ENCODE data around the gene ZNF415.

DNA sequence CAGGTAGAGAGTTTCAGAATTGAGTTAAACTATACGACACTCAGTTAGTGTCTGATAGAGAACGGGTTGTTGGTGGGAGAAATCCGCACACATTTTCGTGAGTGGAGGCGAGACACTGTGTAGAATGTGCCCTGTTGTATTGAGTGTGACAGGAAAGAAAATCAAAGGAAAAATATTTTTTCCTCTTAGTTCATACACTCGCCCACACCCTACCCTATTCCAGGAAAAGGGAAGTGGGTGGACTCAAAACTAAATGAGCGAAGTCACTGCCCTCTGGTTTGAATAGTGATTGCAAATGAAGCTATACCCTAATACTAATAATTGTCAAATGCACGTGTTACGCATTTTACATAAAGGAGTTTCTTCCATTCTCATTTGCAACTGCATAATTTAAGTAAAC lies 24.1 kb upstream of the ZNF415 start:
- TF ChIP-seq POLR2A (IDR thresholded peaks at IDR 0.05; ENCODE audit: low read depth) (no peak), CTCF (IDR thresholded peaks at IDR 0.05) (no peak)

Data from esophagus muscularis mucosa (tissue), 3 donors.